Body of pancreas (tissue), 4 donors: Measurements from ENCODE around the gene DAPK1. TPM values are rescaled to one million over a fixed set of nuclear protein-coding genes. Genes with fewer than 3 reads are reported as not detected.

Experiments
- ATAC-seq: fragments of 150-250 bp; one replicate; pipeline ENCODE4 v1.9.1; 2016
- DNase-seq, 4 donors: peaks; one replicate each; pipeline ENCODE4 v3.0.0-alpha.2; 2019
- H3K27ac ChIP-seq, 4 donors: fragments of 200-600 bp; sonication (generic); 1 replicate in 3 of 4; 2 replicates in 1 of 4; pipeline versions ENCODE4 v1.5.1 to v1.6.1; 2016 to 2019; ENCODE audit warnings: mild to moderate bottlenecking in 1 of 4, mixed read lengths in 1 of 4, moderate library complexity in 1 of 4
- H3K27me3 ChIP-seq, 2 donors: fragments of 200-600 bp; sonication (generic); one replicate each; pipeline ENCODE4 v1.6.0; 2016; ENCODE audit warnings: mild to moderate bottlenecking in 1 of 2
- H3K36me3 ChIP-seq, 2 donors: fragments of 200-600 bp; sonication (generic); replicated peaks in 1 of 2; 2 replicates each; pipeline ENCODE4 v1.5.1; 2016; ENCODE audit warnings: low read depth in 2 of 2; ENCODE audit not compliant: insufficient read depth in 1 of 2
- H3K4me1 ChIP-seq: fragments of 200-600 bp; sonication (generic); one replicate; pipeline ENCODE4 v1.6.0; 2016
- H3K4me3 ChIP-seq, 2 donors: fragments of 200-600 bp; sonication (generic); 1 replicate in 1 of 2; 2 replicates in 1 of 2; pipeline ENCODE4 v1.5.1; 2016 to 2019
- H3K9me3 ChIP-seq, 3 donors: fragments of 200-600 bp; sonication (generic); 1 replicate in 2 of 3; 2 replicates in 1 of 3; pipeline ENCODE4 v1.5.1; 2016
- CTCF ChIP-seq, 7 experiments: fragments of 450-650 bp in 4 of 7; fragments of 200-600 bp in 3 of 7; sonication (generic) in 3 of 7; IDR thresholded peaks; one replicate each; pipeline ENCODE4 v1.5.1; 2016 to 2019; ENCODE audit warnings: antibody characterized with exemption in 7 of 7
- POLR2A ChIP-seq, 3 donors: fragments of 450-650 bp; IDR thresholded peaks; one replicate each; pipeline ENCODE4 v1.6.1; 2016; ENCODE audit warnings: antibody characterized with exemption in 3 of 3, mild to moderate bottlenecking in 2 of 3
- WGBS, 2 donors: methylation state at CpG; one replicate each; pipeline ENCODE4 v1.1.5; 2017; 5-methylcytosine and 5-hydroxymethylcytosine counted together
- intact Hi-C: fragments of 100-400 bp; cut with DNase I; formaldehyde crosslinking; loops from one replicate; pipeline ENCODE4 v1.15.1; 2023
- total RNA-seq, 2 donors: library from RNA; depleted of rRNA; stranded (reverse); fragments of >200 nt; gene quantifications; one replicate each; pipeline ENCODE4 v1.1.0, GENCODE V29; 2016

Gene DAPK1
- total RNA-seq, 2 donors from 2014 or later = 79.6 to 152 TPM

- intact Hi-C loops = no loop called here
- no peaks in the 10 kb centered on the region for H3K27me3 ChIP-seq
- H3K9me3 ChIP-seq = no peaks in the 10 kb centered on the region
- DNase-seq (no peak), ATAC-seq (no peak)
- no peak for TF ChIP-seq CTCF (IDR thresholded peaks at IDR 0.05)
- TF ChIP-seq POLR2A (IDR thresholded peaks at IDR 0.05) = no peak
- H3K27ac ChIP-seq = peak overlapping the region in 1 of 4 donors; percentile 5
- 88 to 93% methylated on average over 3 of the region's 3 CpGs for WGBS, 2 donors
- no peak overlapping the region for H3K4me3 ChIP-seq
- H3K4me1 ChIP-seq = peaks cover 9% of the 10 kb centered on the region
- peaks cover 0 to 11% of the 10 kb centered on the region in 2 donors for H3K36me3 ChIP-seq
Observed at GRCh38 chr9:87606841-87607521, 109.3 kb downstream of the DAPK1 start.

GRCh38 chr9:87607859-87608258, 110.2 kb downstream of the DAPK1 start:
- no peak for ATAC-seq
- Histone ChIP-seq H3K27ac (no peak overlapping the region), H3K4me1 (peaks cover 18% of the 10 kb centered on the region), H3K9me3 (no peaks in the 10 kb centered on the region), H3K4me3 (no peak overlapping the region), H3K36me3 (peaks cover 0 to 11% of the 10 kb centered on the region in 2 donors), H3K27me3 (no peaks in the 10 kb centered on the region)
- WGBS, 2 donors = 79 to 91% methylated on average over 3 of the region's 3 CpGs
- DNase-seq = peak in 1 of 4 donors; percentile 38
- TF ChIP-seq POLR2A (IDR thresholded peaks at IDR 0.05) (no peak), CTCF (IDR thresholded peaks at IDR 0.05) (no peak)
- intact Hi-C loops = no loop called here

- Histone ChIP-seq H3K27me3 (no peaks in the 10 kb centered on the region), H3K4me1 (peaks cover 22% of the 10 kb centered on the region), H3K36me3 (peaks cover 0 to 11% of the 10 kb centered on the region in 2 donors), H3K9me3 (no peaks in the 10 kb centered on the region), H3K4me3 (no peak overlapping the region), H3K27ac (no peak overlapping the region)
- ATAC-seq (no peak), DNase-seq (no peak)
- intact Hi-C loops = no loop called here
- WGBS, 2 donors = 83 to 86% methylated on average over 11 of the region's 11 CpGs
- TF ChIP-seq CTCF (IDR thresholded peaks at IDR 0.05) = no peak
- no peak for TF ChIP-seq POLR2A (IDR thresholded peaks at IDR 0.05)
Observed at GRCh38 chr9:87609002-87609401, 111.3 kb downstream of the DAPK1 start.

- WGBS, 2 donors = 85 to 91% methylated on average over 5 of the region's 5 CpGs
- no peaks in the 10 kb centered on the region for H3K9me3 ChIP-seq
Observed at GRCh38 chr9:87609486-87609885, 111.8 kb downstream of the DAPK1 start.

More at GRCh38 chr9:87609486-87609885, 111.8 kb downstream of the DAPK1 start:
- Histone ChIP-seq H3K4me1 (peaks cover 27% of the 10 kb centered on the region), H3K27ac (no peak overlapping the region), H3K36me3 (peaks cover 0 to 11% of the 10 kb centered on the region in 2 donors), H3K27me3 (no peaks in the 10 kb centered on the region), H3K4me3 (no peak overlapping the region)
- TF ChIP-seq CTCF (IDR thresholded peaks at IDR 0.05) = no peak
- no peak for TF ChIP-seq POLR2A (IDR thresholded peaks at IDR 0.05)
- ATAC-seq (no peak), DNase-seq (no peak)
- intact Hi-C loops = no loop called here
